Hepatocyte (in vitro differentiated cells): Measurements from ENCODE around the gene SMIM17. TPM values are rescaled to one million over a fixed set of nuclear protein-coding genes. Genes with fewer than 3 reads are reported as not detected.

Experiments used
- DNase-seq: peaks from one replicate; pipeline ENCODE4 v3.0.0-alpha.2; 2016; ENCODE audit warnings: low spot score
- H2AFZ ChIP-seq: fragments of 200-600 bp; sonication (generic); 2 replicates; pipeline ENCODE4 v1.6.0; 2016; ENCODE audit warnings: antibody characterized with exemption, mild to moderate bottlenecking
- H3K27ac ChIP-seq: fragments of 200-600 bp; sonication (generic); 2 replicates; pipeline ENCODE4 v1.5.1; 2016; ENCODE audit warnings: mild to moderate bottlenecking
- H3K27me3 ChIP-seq: fragments of 200-600 bp; sonication (generic); 2 replicates; pipeline ENCODE4 v1.6.1; 2016
- H3K36me3 ChIP-seq: fragments of 200-600 bp; sonication (generic); replicated peaks from 2 replicates; pipeline ENCODE4 v1.5.1; 2016; ENCODE audit warnings: low read depth; ENCODE audit not compliant: insufficient read depth
- H3K4me1 ChIP-seq: fragments of 200-600 bp; sonication (generic); 2 replicates; pipeline ENCODE4 v1.5.1; 2016; ENCODE audit warnings: mild to moderate bottlenecking, moderate library complexity; ENCODE audit not compliant: insufficient read depth
- H3K4me2 ChIP-seq: fragments of 200-600 bp; sonication (generic); 2 replicates; pipeline ENCODE4 v1.6.0; 2016
- H3K4me3 ChIP-seq: fragments of 200-600 bp; sonication (generic); 2 replicates; pipeline ENCODE4 v1.5.1; 2016; ENCODE audit warnings: mild to moderate bottlenecking
- H3K79me2 ChIP-seq: fragments of 200-600 bp; sonication (generic); 2 replicates; pipeline ENCODE4 v1.6.0; 2017; ENCODE audit warnings: mild to moderate bottlenecking
- H3K9me2 ChIP-seq: fragments of 200-600 bp; sonication (generic); replicated peaks from 2 replicates; pipeline ENCODE4 v1.6.0; 2017; ENCODE audit warnings: mild to moderate bottlenecking; ENCODE audit not compliant: insufficient read depth
- H3K9me3 ChIP-seq: fragments of 200-600 bp; sonication (generic); 2 replicates; pipeline ENCODE4 v1.5.1; 2016; ENCODE audit warnings: low read depth, mild to moderate bottlenecking
- H4K20me1 ChIP-seq: fragments of 200-600 bp; sonication (generic); 2 replicates; pipeline ENCODE4 v1.6.0; 2016; ENCODE audit warnings: mild to moderate bottlenecking; ENCODE audit not compliant: insufficient read depth, poor library complexity, severe bottlenecking
- EZH2 ChIP-seq: fragments of 200-600 bp; sonication (generic); IDR thresholded peaks from 2 replicates; pipeline ENCODE4 v1.6.1; 2016; ENCODE audit warnings: antibody characterized with exemption, mild to moderate bottlenecking, borderline replicate concordance
- EZH2phosphoT487 ChIP-seq: fragments of 200-600 bp; sonication (generic); IDR thresholded peaks from one replicate; pipeline ENCODE4 v1.6.1; 2018; ENCODE audit warnings: antibody characterized with exemption, mild to moderate bottlenecking, low read depth, moderate library complexity; ENCODE audit not compliant: unreplicated experiment, severe bottlenecking
- WGBS: methylation state at CpG from one replicate; pipeline ENCODE4 v1.1.6; 2016; ENCODE audit warnings: low lambda C conversion rate; ENCODE audit errors: missing lambda C conversion rate; 5-methylcytosine and 5-hydroxymethylcytosine counted together
- polyA plus RNA-seq: library from polyadenylated mRNA; unstranded; fragments of >200 nt; fragmentation: Nextera tagmentation; extraction: Ambion mirVana; gene quantifications from 2 replicates; pipeline ENCODE4 v1.2.1, GENCODE V29; 2016
- total RNA-seq: library from RNA; depleted of rRNA; stranded (reverse); fragments of >200 nt; gene quantifications from 2 replicates; pipeline ENCODE4 v1.2.3, GENCODE V29; 2014
- TF ChIP-seq, protein P1 (sequence below): fragments of 200-600 bp; sonication (generic); IDR thresholded peaks from 2 replicates; pipeline ENCODE4 v1.5.1; 2016; ENCODE audit warnings: antibody characterized with exemption, mild to moderate bottlenecking; ENCODE audit not compliant: poor library complexity

The SMIM17 gene
- total and polyA plus RNA-seq, 2 experiments from 2014 or later: 0.45 TPM; not detected in 1

DNA sequence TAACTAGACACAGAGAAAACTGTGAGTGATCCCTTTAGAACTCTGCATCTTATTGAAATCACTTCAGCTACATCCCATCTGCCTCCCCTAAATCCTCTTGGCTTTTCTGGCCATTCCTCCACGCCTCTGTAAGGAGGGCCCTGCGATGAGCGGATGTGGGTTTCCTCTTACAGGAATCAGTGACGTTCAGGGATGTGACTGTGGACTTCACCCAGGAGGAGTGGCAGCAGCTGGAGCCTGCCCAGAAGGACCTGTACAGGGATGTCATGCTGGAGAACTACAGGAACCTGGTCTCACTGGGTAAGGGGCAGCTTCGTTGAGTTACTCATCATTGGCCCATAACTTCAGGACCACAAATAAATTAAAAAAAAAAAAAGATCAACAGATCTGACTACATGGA, 29.3 kb upstream of the SMIM17 start:
- Histone ChIP-seq H3K36me3 (peaks cover 12% of the 10 kb centered on the region), H3K27ac (no peak overlapping the region), H3K4me1 (no peaks in the 10 kb centered on the region), H2AFZ (no peak overlapping the region), H4K20me1 (no peaks in the 10 kb centered on the region), H3K9me3 (peaks cover 30% of the 10 kb centered on the region), H3K4me2 (no peak overlapping the region), H3K79me2 (peaks cover 29% of the 10 kb centered on the region), H3K27me3 (no peaks in the 10 kb centered on the region), H3K4me3 (no peak overlapping the region), H3K9me2 (no peaks in the 10 kb centered on the region)
- TF ChIP-seq, protein P1, sequence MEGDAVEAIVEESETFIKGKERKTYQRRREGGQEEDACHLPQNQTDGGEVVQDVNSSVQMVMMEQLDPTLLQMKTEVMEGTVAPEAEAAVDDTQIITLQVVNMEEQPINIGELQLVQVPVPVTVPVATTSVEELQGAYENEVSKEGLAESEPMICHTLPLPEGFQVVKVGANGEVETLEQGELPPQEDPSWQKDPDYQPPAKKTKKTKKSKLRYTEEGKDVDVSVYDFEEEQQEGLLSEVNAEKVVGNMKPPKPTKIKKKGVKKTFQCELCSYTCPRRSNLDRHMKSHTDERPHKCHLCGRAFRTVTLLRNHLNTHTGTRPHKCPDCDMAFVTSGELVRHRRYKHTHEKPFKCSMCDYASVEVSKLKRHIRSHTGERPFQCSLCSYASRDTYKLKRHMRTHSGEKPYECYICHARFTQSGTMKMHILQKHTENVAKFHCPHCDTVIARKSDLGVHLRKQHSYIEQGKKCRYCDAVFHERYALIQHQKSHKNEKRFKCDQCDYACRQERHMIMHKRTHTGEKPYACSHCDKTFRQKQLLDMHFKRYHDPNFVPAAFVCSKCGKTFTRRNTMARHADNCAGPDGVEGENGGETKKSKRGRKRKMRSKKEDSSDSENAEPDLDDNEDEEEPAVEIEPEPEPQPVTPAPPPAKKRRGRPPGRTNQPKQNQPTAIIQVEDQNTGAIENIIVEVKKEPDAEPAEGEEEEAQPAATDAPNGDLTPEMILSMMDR: no peak
- TF ChIP-seq EZH2 (no peak), EZH2phosphoT487 (no peak)
- WGBS: 99% methylated on average over 5 of the region's 5 CpGs
- DNase-seq: no peak

DNA sequence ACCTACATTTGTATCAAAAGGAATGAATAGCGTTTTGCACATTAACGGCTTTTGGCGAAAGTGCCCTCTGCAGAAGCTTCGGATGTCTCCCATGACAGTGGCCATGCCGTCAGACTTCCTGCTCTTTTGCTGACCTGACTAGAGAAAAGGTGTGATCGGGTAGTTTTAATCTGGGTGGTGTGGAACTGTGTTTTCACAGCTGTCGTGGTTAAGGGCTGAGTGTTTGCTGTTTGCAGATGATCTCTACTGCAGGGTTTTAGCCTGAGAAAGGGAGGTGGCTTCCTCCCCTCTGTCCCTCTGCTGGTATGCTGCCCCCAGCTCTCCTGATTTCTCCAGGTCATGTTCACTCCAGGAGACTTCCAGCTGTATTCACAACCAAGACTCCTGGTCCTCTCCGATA, 25.4 kb upstream of the SMIM17 start:
- no peaks in the 10 kb centered on the region for H4K20me1 ChIP-seq
- H3K79me2 ChIP-seq: peaks cover 9% of the 10 kb centered on the region
- WGBS: 98% methylated on average over 8 of the region's 8 CpGs
- no peak overlapping the region for H2AFZ ChIP-seq
- H3K4me2 ChIP-seq: no peak overlapping the region
- no peak for TF ChIP-seq EZH2phosphoT487
- TF ChIP-seq, protein P1: no peak
- no peak for TF ChIP-seq EZH2
- no peak overlapping the region for H3K27ac ChIP-seq
- H3K36me3 ChIP-seq: peaks cover 12% of the 10 kb centered on the region
- no peak overlapping the region for H3K4me3 ChIP-seq
- H3K27me3 ChIP-seq: no peaks in the 10 kb centered on the region
- no peak for DNase-seq
- H3K9me2 ChIP-seq: no peaks in the 10 kb centered on the region
- no peaks in the 10 kb centered on the region for H3K4me1 ChIP-seq
- H3K9me3 ChIP-seq: peaks cover 6% of the 10 kb centered on the region

DNA sequence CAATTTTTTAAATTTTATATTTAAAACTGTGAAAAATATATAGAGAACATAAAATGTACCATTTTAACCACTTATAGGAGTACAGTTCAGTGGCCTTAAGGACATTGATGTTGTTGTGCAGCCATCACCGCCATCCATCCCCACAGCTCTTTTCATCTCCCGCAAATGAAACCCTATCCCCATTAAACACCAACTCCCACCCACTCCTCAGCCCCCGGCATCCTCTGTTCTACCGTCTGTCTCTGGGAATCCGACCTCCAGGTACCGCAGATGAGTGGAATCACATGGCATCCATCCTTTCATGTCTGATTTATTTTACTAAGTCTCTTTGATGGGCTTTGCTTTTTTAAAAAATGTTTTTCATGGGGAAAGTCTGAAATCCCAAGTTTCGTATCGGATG, 23.8 kb upstream of the SMIM17 start:
- no peak for TF ChIP-seq EZH2phosphoT487
- TF ChIP-seq, protein P1: no peak
- TF ChIP-seq EZH2: no peak
- Histone ChIP-seq H3K4me3 (no peak overlapping the region), H2AFZ (no peak overlapping the region), H3K36me3 (peaks cover 15% of the 10 kb centered on the region), H3K9me2 (no peaks in the 10 kb centered on the region), H3K4me1 (no peaks in the 10 kb centered on the region), H3K79me2 (peaks cover 9% of the 10 kb centered on the region), H3K4me2 (no peak overlapping the region), H4K20me1 (no peaks in the 10 kb centered on the region), H3K27ac (no peak overlapping the region), H3K27me3 (no peaks in the 10 kb centered on the region), H3K9me3 (peaks cover 4% of the 10 kb centered on the region)
- no peak for DNase-seq
- 93% methylated on average over 8 of the region's 8 CpGs for whole genome bisulfite sequencing

DNA sequence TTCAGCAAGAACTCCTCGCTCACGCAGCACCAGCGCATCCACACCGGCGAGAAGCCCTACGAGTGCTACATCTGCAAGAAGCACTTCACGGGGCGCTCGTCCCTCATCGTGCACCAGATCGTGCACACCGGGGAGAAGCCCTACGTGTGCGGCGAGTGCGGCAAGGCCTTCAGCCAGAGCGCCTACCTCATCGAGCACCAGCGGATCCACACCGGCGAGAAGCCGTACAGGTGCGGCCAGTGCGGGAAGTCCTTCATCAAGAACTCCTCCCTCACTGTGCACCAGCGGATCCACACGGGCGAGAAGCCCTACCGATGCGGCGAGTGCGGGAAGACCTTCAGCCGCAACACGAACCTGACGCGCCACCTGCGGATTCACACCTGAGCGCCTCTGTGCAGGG, 20.6 kb upstream of the SMIM17 start:
- H3K27me3 ChIP-seq: no peaks in the 10 kb centered on the region
- H3K4me1 ChIP-seq: no peaks in the 10 kb centered on the region
- H3K79me2 ChIP-seq: no peaks in the 10 kb centered on the region
- no peaks in the 10 kb centered on the region for H3K9me2 ChIP-seq
- H3K9me3 ChIP-seq: no peaks in the 10 kb centered on the region
- H3K4me3 ChIP-seq: no peak overlapping the region
- H3K27ac ChIP-seq: no peak overlapping the region
- H4K20me1 ChIP-seq: no peaks in the 10 kb centered on the region
- H2AFZ ChIP-seq: no peak overlapping the region
- TF ChIP-seq, protein P1: no peak
- TF ChIP-seq EZH2phosphoT487 (no peak), EZH2 (no peak)
- H3K4me2 ChIP-seq: no peak overlapping the region
- WGBS: 99% methylated on average over 30 of the region's 37 CpGs
- DNase-seq: no peak
- peaks cover 3% of the 10 kb centered on the region for H3K36me3 ChIP-seq
